ENCODE data around the gene KCTD7.
"Not testable (repeated sequence)": the region's sequence is repeated elsewhere in the genome, so short reads cannot be mapped to it uniquely, and the experiment has no call there.

DNA sequence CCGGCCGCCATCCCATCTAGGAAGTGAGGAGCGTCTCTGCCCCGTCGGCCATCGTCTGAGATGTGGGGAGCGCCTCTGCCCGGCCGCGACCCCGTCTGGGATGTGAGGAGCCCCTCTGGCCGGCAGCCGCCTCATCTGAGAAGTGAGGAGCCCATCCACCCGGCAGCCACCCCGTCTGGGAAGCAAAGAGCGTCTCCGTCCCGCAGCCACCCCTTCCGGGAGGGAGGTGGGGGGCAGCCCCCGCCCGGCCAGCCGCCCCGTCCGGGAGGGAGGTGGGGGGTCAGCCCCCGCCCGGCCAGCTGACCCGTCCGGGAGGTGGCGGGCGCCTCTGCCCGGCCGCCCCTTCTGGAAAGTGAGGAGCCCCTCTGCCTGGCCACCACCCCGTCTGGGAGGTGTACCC, 14.1 kb upstream of the KCTD7 start:
- TF ChIP-seq, protein P1, sequence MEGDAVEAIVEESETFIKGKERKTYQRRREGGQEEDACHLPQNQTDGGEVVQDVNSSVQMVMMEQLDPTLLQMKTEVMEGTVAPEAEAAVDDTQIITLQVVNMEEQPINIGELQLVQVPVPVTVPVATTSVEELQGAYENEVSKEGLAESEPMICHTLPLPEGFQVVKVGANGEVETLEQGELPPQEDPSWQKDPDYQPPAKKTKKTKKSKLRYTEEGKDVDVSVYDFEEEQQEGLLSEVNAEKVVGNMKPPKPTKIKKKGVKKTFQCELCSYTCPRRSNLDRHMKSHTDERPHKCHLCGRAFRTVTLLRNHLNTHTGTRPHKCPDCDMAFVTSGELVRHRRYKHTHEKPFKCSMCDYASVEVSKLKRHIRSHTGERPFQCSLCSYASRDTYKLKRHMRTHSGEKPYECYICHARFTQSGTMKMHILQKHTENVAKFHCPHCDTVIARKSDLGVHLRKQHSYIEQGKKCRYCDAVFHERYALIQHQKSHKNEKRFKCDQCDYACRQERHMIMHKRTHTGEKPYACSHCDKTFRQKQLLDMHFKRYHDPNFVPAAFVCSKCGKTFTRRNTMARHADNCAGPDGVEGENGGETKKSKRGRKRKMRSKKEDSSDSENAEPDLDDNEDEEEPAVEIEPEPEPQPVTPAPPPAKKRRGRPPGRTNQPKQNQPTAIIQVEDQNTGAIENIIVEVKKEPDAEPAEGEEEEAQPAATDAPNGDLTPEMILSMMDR (IDR thresholded peaks at IDR 0.05): not testable (repeated sequence)
- TF ChIP-seq POLR2AphosphoS5, POLR2A (IDR thresholded peaks at IDR 0.05): not testable (repeated sequence)

Data from gastroesophageal sphincter (tissue), 3 donors.